IMR-90 (cell line): Measurements from ENCODE around the gene MEGF11. TPM values are rescaled to one million over a fixed set of nuclear protein-coding genes. Genes with fewer than 3 reads are reported as not detected.

Experiments used
- ATAC-seq: fragments of 200-7000 bp; cut with Tn5 transposase; 2 replicates; pipeline ENCODE4 v1.9.1; 2020; ENCODE audit warnings: low read depth, mild to moderate bottlenecking, moderate library complexity
- BruUV-seq: library from RNA; stranded (reverse); fragments of 400-500 nt; replicated peaks from 2 replicates; lab custom pipeline; 2021; lab: Mats Ljungman, UMichigan
- CTCF ChIA-PET: fragments of 300-600 bp; formaldehyde crosslinking; extraction: SDS; loops from one replicate; lab custom pipeline; 2021; ENCODE audit warnings: antibody characterized with exemption; lab: Yijun Ruan, JAX
- POLR2A ChIA-PET: fragments of 300-600 bp; sonication (Branson Sonifier 250); formaldehyde crosslinking; loops from one replicate; lab custom pipeline; 2022; ENCODE audit warnings: antibody characterized with exemption; ENCODE audit not compliant: unreplicated experiment; lab: Charles Lee
- DNase-seq: peaks from one replicate; pipeline ENCODE4 v3.0.0; 2013
- H2AFZ ChIP-seq: replicated peaks from 2 replicates; pipeline ENCODE3; 2013; ENCODE audit warnings: low read length, mild to moderate bottlenecking; ENCODE audit not compliant: poor library complexity
- H2AK5ac ChIP-seq: 2 replicates; pipeline ENCODE4 v1.6.1; 2013; ENCODE audit warnings: low read depth, low read length, inconsistent platforms
- H2AK9ac ChIP-seq: replicated peaks from 2 replicates; pipeline ENCODE3; 2013; ENCODE audit warnings: mild to moderate bottlenecking, low read depth, low read length, moderate library complexity; ENCODE audit not compliant: poor library complexity
- H2BK120ac ChIP-seq: 2 replicates; pipeline ENCODE4 v1.6.1; 2013; ENCODE audit warnings: low read depth, low read length, inconsistent platforms
- H2BK15ac ChIP-seq: 3 replicates; pipeline ENCODE4 v1.6.1; 2013; ENCODE audit warnings: low read depth, low read length, inconsistent platforms
- H2BK20ac ChIP-seq: 2 replicates; pipeline ENCODE4 v1.6.1; 2013; ENCODE audit warnings: low read depth, mild to moderate bottlenecking, inconsistent platforms, low read length, moderate library complexity
- H2BK5ac ChIP-seq: 2 replicates; pipeline ENCODE4 v1.6.1; 2013; ENCODE audit warnings: mild to moderate bottlenecking, low read depth, low read length, inconsistent platforms; ENCODE audit not compliant: poor library complexity, severe bottlenecking
- H3K14ac ChIP-seq: replicated peaks from 2 replicates; pipeline ENCODE4 v1.6.1; 2013; ENCODE audit warnings: low read depth, low read length, inconsistent platforms
- H3K18ac ChIP-seq: 2 replicates; pipeline ENCODE4 v1.6.1; 2013; ENCODE audit warnings: low read depth, low read length, control low read depth
- H3K23ac ChIP-seq: 2 replicates; pipeline ENCODE4 v1.6.1; 2013; ENCODE audit warnings: low read depth, low read length, inconsistent platforms
- H3K27ac ChIP-seq: 2 replicates; pipeline ENCODE4 v1.5.1; 2013; ENCODE audit warnings: mild to moderate bottlenecking, control low read depth, low read length; ENCODE audit not compliant: insufficient read depth
- H3K27me3 ChIP-seq: 2 replicates; pipeline ENCODE4 v1.6.1; 2013; ENCODE audit warnings: low read length; ENCODE audit not compliant: control insufficient read depth, insufficient read depth
- H3K36me3 ChIP-seq: 2 replicates; pipeline ENCODE4 v1.6.1; 2013; ENCODE audit warnings: low read length, mixed read lengths; ENCODE audit not compliant: control insufficient read depth, insufficient read depth
- H3K4ac ChIP-seq: 2 replicates; pipeline ENCODE4 v1.6.1; 2013; ENCODE audit warnings: low read depth, low read length, inconsistent platforms
- H3K4me1 ChIP-seq: 2 replicates; pipeline ENCODE4 v1.6.1; 2013; ENCODE audit warnings: low read length, mixed read lengths; ENCODE audit not compliant: control insufficient read depth, insufficient read depth
- H3K4me2 ChIP-seq: 2 replicates; pipeline ENCODE4 v1.6.1; 2013; ENCODE audit warnings: low read depth, mild to moderate bottlenecking, control low read depth, low read length, moderate library complexity
- H3K4me3 ChIP-seq: 2 replicates; pipeline ENCODE4 v1.5.1; 2013; ENCODE audit warnings: low read depth, mild to moderate bottlenecking, control low read depth, low read length, moderate library complexity; ENCODE audit not compliant: insufficient read depth
- H3K56ac ChIP-seq: 2 replicates; pipeline ENCODE4 v1.6.1; 2013; ENCODE audit warnings: low read length, inconsistent platforms; ENCODE audit not compliant: insufficient read depth; ENCODE audit errors: extremely low read depth
- H3K79me1 ChIP-seq, 2 experiments: 2 replicates each; pipeline ENCODE4 v1.6.1; 2013; ENCODE audit warnings: low read length in 2 of 2, inconsistent platforms in 1 of 2, low read depth in 1 of 2
- H3K9ac ChIP-seq: 2 replicates; pipeline ENCODE4 v1.6.1; 2013; ENCODE audit warnings: low read depth, low read length, control low read depth
- H3K9me1 ChIP-seq: 2 replicates; pipeline ENCODE4 v1.6.1; 2013; ENCODE audit warnings: low read length, inconsistent platforms; ENCODE audit not compliant: insufficient read depth
- H3K9me3 ChIP-seq: 2 replicates; pipeline ENCODE4 v1.6.1; 2013; ENCODE audit warnings: low read length; ENCODE audit not compliant: control insufficient read depth, insufficient read depth
- H4K20me1 ChIP-seq: 2 replicates; pipeline ENCODE4 v1.6.1; 2013; ENCODE audit warnings: low read length, inconsistent platforms; ENCODE audit not compliant: insufficient read depth
- H4K5ac ChIP-seq: 2 replicates; pipeline ENCODE4 v1.6.1; 2013; ENCODE audit warnings: mild to moderate bottlenecking, low read depth, low read length, control low read depth
- H4K8ac ChIP-seq, 2 experiments: 2 replicates each; pipeline ENCODE4 v1.6.1; 2013; ENCODE audit warnings: low read depth in 2 of 2, low read length in 2 of 2, control low read depth in 1 of 2, inconsistent platforms in 1 of 2
- H4K91ac ChIP-seq: 2 replicates; pipeline ENCODE4 v1.6.1; 2013; ENCODE audit warnings: low read depth, low read length, inconsistent platforms; ENCODE audit not compliant: insufficient read depth
- CHD1 ChIP-seq: IDR thresholded peaks from 2 replicates; pipeline ENCODE4 v1.6.1; 2012; ENCODE audit warnings: low read depth, low read length, improper control_type of control experiment
- ELK1 ChIP-seq: fragments of 150-350 bp; IDR thresholded peaks from 2 replicates; pipeline ENCODE4 v1.6.1; 2016; ENCODE audit warnings: low read depth, mild to moderate bottlenecking, low read length, moderate library complexity, borderline replicate concordance
- FOS ChIP-seq: fragments of 150-350 bp; IDR thresholded peaks from 2 replicates; pipeline ENCODE4 v1.6.1; 2016; ENCODE audit warnings: low read depth, low read length
- NFE2L2 ChIP-seq: fragments of 150-350 bp; IDR thresholded peaks from 2 replicates; pipeline ENCODE4 v1.6.1; 2016; ENCODE audit warnings: low read depth, mild to moderate bottlenecking, low read length
- WGBS, 2 experiments: methylation state at CpG; one replicate each; pipeline versions ENCODE4 v1.1.5 to v1.1.7; 2013; ENCODE audit warnings: missing lambda C conversion rate in 2 of 2; ENCODE audit not compliant: insufficient read length in 1 of 2; ENCODE audit errors: extremely low coverage in 2 of 2; 5-methylcytosine and 5-hydroxymethylcytosine counted together
- dilution Hi-C: fragments of 300-500 bp; cut with HindIII; formaldehyde crosslinking; loops from one replicate; pipeline ENCODE4 v1.14.3; 2018; ENCODE audit warnings: low sequenced_read_pairs; ENCODE audit not compliant: unreplicated experiment
- in situ Hi-C: fragments of 300-500 bp; cut with MboI; formaldehyde crosslinking; loops from 3 replicates; pipeline ENCODE4 v1.14.3; 2019; ENCODE audit warnings: low sequenced_read_pairs, inconsistent platforms, mixed read lengths
- intact Hi-C: fragments of 100-400 bp; cut with micrococcal nuclease; formaldehyde crosslinking; loops from 2 replicates; pipeline ENCODE4 v1.10.0; 2022
- polyA plus RNA-seq, 3 experiments: library from polyadenylated mRNA; depleted of rRNA; stranded (reverse); fragments of >200 nt; gene quantifications; 2 replicates each; pipeline ENCODE4 v1.2.3, GENCODE V29; 2012; ENCODE audit warnings: low replicate concordance in 1 of 3
- total RNA-seq: library from RNA; depleted of rRNA; stranded (reverse); fragments of >200 nt; gene quantifications from 2 replicates; pipeline ENCODE4 v1.2.3, GENCODE V29; 2012
- TF ChIP-seq, protein P1 (sequence below): fragments of 150-350 bp; IDR thresholded peaks from 2 replicates; pipeline ENCODE4 v1.6.1; 2017; ENCODE audit warnings: mild to moderate bottlenecking, antibody characterized with exemption, low read length, low read depth

Gene MEGF11
- total and polyA plus RNA-seq, 2 of the 4 experiments (the other 2 are of a cell fraction), result not detected

- H2AFZ ChIP-seq, result no peak overlapping the region
- H3K56ac ChIP-seq, result no peak overlapping the region
- no peak overlapping the region for H2BK5ac ChIP-seq
- ATAC-seq (no peak), DNase-seq (no peak)
- no peak overlapping the region for H2AK9ac ChIP-seq
- intact Hi-C loops (no loop called here), in situ Hi-C loops (no loop called here), dilution Hi-C loops (no loop called here)
- H2BK20ac ChIP-seq, result no peak overlapping the region
- no peak overlapping the region for H3K9ac ChIP-seq
- no peaks in the 10 kb centered on the region for H3K4me1 ChIP-seq
- H3K4ac ChIP-seq, result no peak overlapping the region
- H3K4me3 ChIP-seq, result no peak overlapping the region
- no peak overlapping the region for H2BK120ac ChIP-seq
- no peak overlapping the region for H4K8ac ChIP-seq
- H3K18ac ChIP-seq, result no peak overlapping the region
- H4K20me1 ChIP-seq, result no peaks in the 10 kb centered on the region; the same call in 1 of the 2 replicates
- ChIA-PET POLR2A (no interaction called here), CTCF (interaction anchor here (0.8 kb wide), 1 partner anchor 59 kb away, joined by 3 read pairs; no protein-coding TSS in a partner anchor)
- no TSS peak for BruUV-seq
- H4K91ac ChIP-seq, result no peak overlapping the region
- WGBS, 2 experiments, result 20% methylated on average over 1 of the region's 9 CpGs; no CpG with 5 or more reads in 1 of the 2 experiments
- no peaks in the 10 kb centered on the region for H3K9me3 ChIP-seq
- H3K9me1 ChIP-seq, result no peaks in the 10 kb centered on the region
- TF ChIP-seq ELK1, result no peak
- no peak for TF ChIP-seq CHD1
- TF ChIP-seq NFE2L2, result no peak
- TF ChIP-seq, protein P1, sequence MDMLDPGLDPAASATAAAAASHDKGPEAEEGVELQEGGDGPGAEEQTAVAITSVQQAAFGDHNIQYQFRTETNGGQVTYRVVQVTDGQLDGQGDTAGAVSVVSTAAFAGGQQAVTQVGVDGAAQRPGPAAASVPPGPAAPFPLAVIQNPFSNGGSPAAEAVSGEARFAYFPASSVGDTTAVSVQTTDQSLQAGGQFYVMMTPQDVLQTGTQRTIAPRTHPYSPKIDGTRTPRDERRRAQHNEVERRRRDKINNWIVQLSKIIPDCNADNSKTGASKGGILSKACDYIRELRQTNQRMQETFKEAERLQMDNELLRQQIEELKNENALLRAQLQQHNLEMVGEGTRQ, result no peak
- TF ChIP-seq FOS, result no peak
- H3K27me3 ChIP-seq, result peaks cover 39% of the 10 kb centered on the region
- H3K14ac ChIP-seq, result no peak overlapping the region
- H3K27ac ChIP-seq, result no peak overlapping the region
- no peak overlapping the region for H3K23ac ChIP-seq
- H2AK5ac ChIP-seq, result no peak overlapping the region
- H3K36me3 ChIP-seq, result no peaks in the 10 kb centered on the region
- no peaks in the 10 kb centered on the region for H3K79me1 ChIP-seq
- no peak overlapping the region for H3K4me2 ChIP-seq
- no peak overlapping the region for H4K5ac ChIP-seq
- H2BK15ac ChIP-seq, result no peak overlapping the region
These were observed 255.1 kb downstream of the MEGF11 start for GRCh38 chr15:65998486-65998885.
